Sigmoid colon (tissue), 3 donors: ENCODE results near the gene DGKQ.

Source experiments
- CTCF ChIP-seq, 4 experiments: fragments of 450-650 bp in 3 of 4; fragments of 200-600 bp in 1 of 4; IDR thresholded peaks; one replicate each; pipeline ENCODE4 v1.5.1; 2016 to 2019; ENCODE audit warnings: antibody characterized with exemption in 4 of 4, mild to moderate bottlenecking in 3 of 4, moderate library complexity in 2 of 4
- POLR2A ChIP-seq, 2 donors: fragments of 450-650 bp; IDR thresholded peaks; one replicate each; pipeline ENCODE4 v1.6.1; 2016; ENCODE audit warnings: antibody characterized with exemption in 2 of 2, mild to moderate bottlenecking in 2 of 2, moderate library complexity in 2 of 2

GRCh38 chr4:1017706-1018105 lies 44.3 kb upstream of the DGKQ start:
- TF ChIP-seq CTCF (IDR thresholded peaks at IDR 0.05) (no peak), POLR2A (IDR thresholded peaks at IDR 0.05) (no peak)
